Erythroblast (primary cell): ENCODE measurements around the gene SLC4A3.

Experiments used
- GATA1 ChIP-seq: IDR thresholded peaks from 2 replicates; pipeline ENCODE4 v1.6.1; 2011; ENCODE audit warnings: low read depth, mild to moderate bottlenecking, control low read depth, low read length, moderate library complexity
- POLR2A ChIP-seq: IDR thresholded peaks from 2 replicates; pipeline ENCODE4 v1.6.1; 2011; ENCODE audit warnings: mild to moderate bottlenecking, low read length

- TF ChIP-seq POLR2A (no peak), GATA1 (no peak)
Observed at GRCh38 chr2:219605607-219605954, 21.8 kb upstream of the SLC4A3 start.
